ENCODE results near the gene TMEM134.
A peak's percentile ranks its signal among the peaks of the same experiment; 100 is the strongest.

Gene TMEM134

GRCh38 chr11:67500831-67501715 is 32.0 kb upstream of the TMEM134 start:
- DNase-seq (ENCODE audit: low read depth), result no peak

- peak; percentile 57 for DNase-seq (ENCODE audit: low read depth)
These were observed 31.4 kb upstream of the TMEM134 start for GRCh38 chr11:67500484-67500821.

- no peak for DNase-seq (ENCODE audit: low read depth)
These were observed 30.9 kb upstream of the TMEM134 start for GRCh38 chr11:67499808-67500483.

GRCh38 chr11:67498544-67498972 is 29.5 kb upstream of the TMEM134 start:
- no peak for DNase-seq (ENCODE audit: low read depth)

GRCh38 chr11:67497656-67498291 is 28.7 kb upstream of the TMEM134 start:
- no peak for DNase-seq (ENCODE audit: low read depth)

GRCh38 chr11:67496113-67496512 is 27.1 kb upstream of the TMEM134 start:
- no peak for DNase-seq (ENCODE audit: low read depth)

- no peak for DNase-seq (ENCODE audit: low read depth)
These were observed 26.4 kb upstream of the TMEM134 start for GRCh38 chr11:67495234-67496005.

- DNase-seq (ENCODE audit: low read depth), result no peak
These were observed 25.6 kb upstream of the TMEM134 start for GRCh38 chr11:67494371-67495233.

GRCh38 chr11:67493548-67494370 is 24.7 kb upstream of the TMEM134 start:
- no peak for DNase-seq (ENCODE audit: low read depth)

- no peak for DNase-seq (ENCODE audit: low read depth)
These were observed 23.9 kb upstream of the TMEM134 start for GRCh38 chr11:67492801-67493547.

- no peak for DNase-seq (ENCODE audit: low read depth)
These were observed 23.1 kb upstream of the TMEM134 start for GRCh38 chr11:67492069-67492727.

GRCh38 chr11:67491276-67492068 is 22.4 kb upstream of the TMEM134 start:
- no peak for DNase-seq (ENCODE audit: low read depth)

GRCh38 chr11:67490727-67491065 is 21.6 kb upstream of the TMEM134 start:
- DNase-seq (ENCODE audit: low read depth), result no peak

GRCh38 chr11:67489885-67490726 is 21.1 kb upstream of the TMEM134 start:
- DNase-seq (ENCODE audit: low read depth), result no peak

- DNase-seq (ENCODE audit: low read depth), result no peak
These were observed 20.3 kb upstream of the TMEM134 start for GRCh38 chr11:67489203-67489884.

- DNase-seq (ENCODE audit: low read depth), result no peak
These were observed 17.6 kb upstream of the TMEM134 start for GRCh38 chr11:67486481-67487195.

All from CMK (cell line).